GM23338 (cell line): ENCODE results near the gene DNASE1L2.

Experiments used
- CREB1 ChIP-seq: fragments of 250-450 bp; sonication (Bioruptor Pico); IDR thresholded peaks from 2 replicates; pipeline ENCODE4 v1.5.0; 2020; ENCODE audit warnings: low read depth, mild to moderate bottlenecking, moderate library complexity
- CTCF ChIP-seq, 2 experiments: fragments of 200-600 bp in 1 of 2; sonication (generic) in 1 of 2; conservative IDR thresholded peaks; 2 replicates each; pipeline versions ENCODE4 v1.5.1 to v1.6.1; 2016 to 2017; ENCODE audit warnings: antibody characterized with exemption in 2 of 2, low read depth in 2 of 2, mild to moderate bottlenecking in 2 of 2, moderate library complexity in 1 of 2
- EZH2 ChIP-seq: fragments of 200-600 bp; sonication (generic); IDR thresholded peaks from one replicate; pipeline ENCODE4 v1.8.0; 2017; ENCODE audit warnings: antibody characterized with exemption, mild to moderate bottlenecking, low read depth; ENCODE audit not compliant: unreplicated experiment
- EZH2phosphoT487 ChIP-seq: fragments of 200-600 bp; sonication (generic); IDR thresholded peaks from one replicate; pipeline ENCODE4 v1.8.1; 2018; ENCODE audit warnings: antibody characterized with exemption; ENCODE audit not compliant: unreplicated experiment
- JUNB ChIP-seq: IDR thresholded peaks from one replicate; pipeline ENCODE4 v1.6.1; 2016; ENCODE audit warnings: antibody characterized with exemption; ENCODE audit not compliant: unreplicated experiment
- NANOG ChIP-seq: IDR thresholded peaks from 2 replicates; pipeline ENCODE4 v1.6.1; 2016; ENCODE audit warnings: antibody characterized with exemption, borderline replicate concordance
- POLR2AphosphoS5 ChIP-seq: IDR thresholded peaks from 2 replicates; pipeline ENCODE4 v1.6.1; 2016; ENCODE audit warnings: antibody characterized with exemption, low read depth
- REST ChIP-seq: IDR thresholded peaks from one replicate; pipeline ENCODE4 v1.6.1; 2018; ENCODE audit warnings: antibody characterized with exemption; ENCODE audit not compliant: unreplicated experiment
- STAT1 ChIP-seq: IDR thresholded peaks from one replicate; pipeline ENCODE4 v1.6.1; 2016; ENCODE audit warnings: antibody characterized with exemption; ENCODE audit not compliant: unreplicated experiment
- ZNF114 ChIP-seq: fragments of 250-450 bp; sonication (Bioruptor Pico); IDR thresholded peaks from 2 replicates; pipeline ENCODE4 v1.5.0; 2020; ENCODE audit warnings: mild to moderate bottlenecking, moderate library complexity
- ZNF331 ChIP-seq: fragments of 250-450 bp; sonication (Bioruptor Pico); IDR thresholded peaks from 2 replicates; pipeline ENCODE4 v1.5.0; 2020; ENCODE audit warnings: low read depth, mild to moderate bottlenecking, moderate library complexity

- TF ChIP-seq CTCF (conservative IDR thresholded peaks at IDR 0.05; ENCODE audit: low read depth in 2 of 2): no peak
- TF ChIP-seq POLR2AphosphoS5: no peak
- TF ChIP-seq CREB1 (CRISPR knock-in tag): no peak
- TF ChIP-seq REST: no peak
- TF ChIP-seq EZH2: no peak
- TF ChIP-seq EZH2phosphoT487: no peak
- TF ChIP-seq ZNF331 (CRISPR knock-in tag): no peak
- TF ChIP-seq STAT1: no peak
- TF ChIP-seq NANOG: no peak
- no peak for TF ChIP-seq JUNB
- TF ChIP-seq ZNF114: no peak
These were observed 6.4 kb downstream of the DNASE1L2 start for GRCh38 chr16:2242598-2242997.
